GM21381 (cell line): ENCODE measurements around the gene STPG3.

Experiments
- ATAC-seq: cut with Tn5 transposase; IDR thresholded peaks from one replicate; pipeline ENCODE4 v1.9.1; 2021; ENCODE audit warnings: mild to moderate bottlenecking, moderate library complexity; ENCODE audit not compliant: unreplicated experiment

The STPG3 gene

DNA sequence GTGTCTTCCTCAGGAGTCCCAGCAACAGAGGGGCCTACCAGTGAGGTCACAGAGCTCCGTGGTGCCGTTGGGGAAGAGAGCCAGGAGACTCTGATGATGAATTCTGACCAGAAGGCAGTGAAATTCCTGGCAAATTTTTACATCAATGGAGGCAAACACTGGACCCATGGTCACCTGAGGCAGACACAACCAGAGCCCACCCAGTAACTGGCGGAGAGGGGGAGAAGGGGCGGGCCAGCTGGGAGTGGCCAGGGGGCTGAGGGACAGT, at the start of gene STPG3:
Gene STPG3, plus strand, starts transcription at position 93 of the 268 bp plus-strand sequence. Its CDS starts 1 bp downstream, at position 94.
- ATAC-seq = no peak

GRCh38 chr9:137202966-137203365, 48.1 kb upstream of the STPG3 start:
- ATAC-seq = no peak

- ATAC-seq = no peak
Observed at GRCh38 chr9:137204731-137205125, 46.4 kb upstream of the STPG3 start.

DNA sequence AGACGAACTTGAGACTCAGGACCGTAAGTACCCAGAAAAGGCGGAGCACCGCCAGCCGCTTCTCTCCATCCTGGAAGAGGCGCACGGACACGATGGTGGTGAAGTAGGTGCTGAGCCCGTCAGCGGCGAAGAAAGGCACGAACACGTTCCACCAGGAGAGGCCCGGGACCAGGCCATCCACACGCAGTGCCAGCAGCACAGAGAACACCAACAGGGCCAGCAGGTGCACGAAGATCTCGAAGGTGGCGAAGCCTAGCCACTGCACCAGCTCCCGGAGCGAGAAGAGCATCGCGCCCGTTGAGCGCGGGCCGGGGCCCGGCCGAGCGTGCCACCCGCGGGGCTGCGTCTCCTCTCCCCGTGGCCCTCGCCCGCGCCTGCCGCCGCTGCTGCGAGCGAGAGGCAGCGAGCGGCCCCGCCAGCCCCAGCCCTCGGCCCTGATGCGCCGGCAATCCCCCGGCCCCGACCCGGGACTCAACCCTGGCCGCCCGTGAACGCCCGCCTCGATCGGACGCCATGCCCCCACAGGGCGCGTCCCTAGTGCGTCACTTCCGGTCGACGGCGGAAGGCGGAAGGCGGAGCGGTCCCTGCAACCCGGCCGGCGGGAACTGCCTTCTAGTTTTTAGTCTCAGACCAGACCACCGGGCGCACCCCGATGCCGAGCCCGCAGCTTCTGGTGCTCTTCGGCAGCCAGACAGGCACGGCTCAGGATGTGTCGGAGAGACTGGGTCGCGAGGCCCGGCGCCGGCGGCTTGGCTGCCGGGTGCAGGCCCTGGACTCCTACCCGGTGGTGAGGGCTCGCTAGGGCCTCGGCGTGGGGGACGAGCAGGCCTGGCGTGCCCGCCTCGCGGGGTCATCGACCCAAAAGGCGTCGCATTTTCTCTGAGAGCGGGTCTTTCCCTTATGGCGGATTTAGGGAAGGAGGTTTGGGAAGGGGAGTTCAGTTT, 45.7 kb upstream of the STPG3 start, which contains the start of the genes NDOR1 and TMEM203:
Gene NDOR1, plus strand, starts transcription at position 575 of the 944 bp plus-strand sequence. Its CDS starts 78 bp downstream, at position 653.
Gene TMEM203, minus strand, starts transcription at position 523 of the 944 bp plus-strand sequence. Its CDS starts 234 bp downstream, at position 289.
- no peak for ATAC-seq

- ATAC-seq = no peak
Observed at GRCh38 chr9:137206602-137207001, 44.5 kb upstream of the STPG3 start.

DNA sequence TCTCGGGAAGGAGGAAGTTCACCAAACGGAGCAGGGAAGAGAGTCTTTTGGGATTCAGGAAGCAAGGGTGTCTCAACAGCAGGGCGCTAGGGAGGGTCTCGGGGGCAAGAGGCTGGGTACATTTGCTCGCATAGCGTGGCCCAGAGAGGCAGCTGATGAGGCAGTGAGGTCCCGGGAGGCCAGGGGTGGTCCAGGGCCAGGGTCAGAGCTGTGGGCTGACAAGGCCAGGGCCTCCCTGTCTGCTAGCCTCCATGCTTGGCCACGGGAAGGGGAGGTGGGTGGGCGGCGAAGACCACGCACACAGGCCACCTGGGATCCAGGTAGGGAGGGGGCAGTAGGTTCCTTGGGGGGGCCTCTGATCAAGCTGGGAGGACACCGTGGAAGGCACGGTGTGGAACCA, 39.6 kb upstream of the STPG3 start:
- ATAC-seq = no peak

- no peak for ATAC-seq
Observed at GRCh38 chr9:137212520-137212919, 38.6 kb upstream of the STPG3 start.

DNA sequence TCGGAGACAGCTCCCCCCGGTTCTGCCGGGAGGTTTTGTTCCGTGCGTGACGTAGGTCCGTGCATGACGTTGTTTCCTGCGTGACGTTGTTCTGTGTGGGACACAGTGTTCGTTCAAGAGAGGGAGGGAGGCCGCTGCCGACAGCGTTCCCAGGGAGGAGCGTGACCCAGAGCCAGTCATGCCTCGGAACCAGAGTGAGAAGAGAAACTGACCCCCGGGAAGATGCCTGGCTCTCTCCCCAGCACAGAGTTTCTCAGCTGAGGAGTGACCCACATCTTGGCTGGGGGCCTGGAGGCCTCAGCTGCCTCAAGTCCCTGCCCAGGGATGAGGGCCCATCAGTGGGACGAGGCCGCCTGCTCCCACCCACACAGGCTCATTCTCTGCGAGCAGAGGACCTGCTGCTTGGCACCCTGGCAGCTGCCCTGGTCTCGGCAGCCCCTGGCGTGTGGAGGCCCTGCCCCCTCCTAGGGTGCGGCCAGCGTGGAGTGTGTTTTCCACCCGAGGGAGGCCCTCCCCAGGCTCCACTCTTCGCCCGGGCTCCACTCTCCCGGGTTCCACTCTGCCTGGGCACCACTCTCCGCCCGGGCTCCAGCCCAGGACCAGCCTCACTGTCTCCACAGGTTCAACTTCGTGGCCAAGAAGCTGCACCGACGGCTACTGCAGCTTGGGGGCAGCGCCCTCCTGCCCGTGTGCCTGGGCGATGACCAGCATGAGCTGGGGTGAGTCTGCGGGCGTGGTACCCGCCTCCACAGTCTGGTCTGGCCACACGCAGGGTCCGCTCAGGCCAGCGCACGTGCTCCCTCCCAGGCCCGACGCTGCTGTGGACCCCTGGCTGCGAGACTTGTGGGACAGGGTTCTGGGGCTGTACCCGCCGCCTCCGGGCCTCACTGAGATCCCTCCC, 37.7 kb upstream of the STPG3 start:
- no peak for ATAC-seq

DNA sequence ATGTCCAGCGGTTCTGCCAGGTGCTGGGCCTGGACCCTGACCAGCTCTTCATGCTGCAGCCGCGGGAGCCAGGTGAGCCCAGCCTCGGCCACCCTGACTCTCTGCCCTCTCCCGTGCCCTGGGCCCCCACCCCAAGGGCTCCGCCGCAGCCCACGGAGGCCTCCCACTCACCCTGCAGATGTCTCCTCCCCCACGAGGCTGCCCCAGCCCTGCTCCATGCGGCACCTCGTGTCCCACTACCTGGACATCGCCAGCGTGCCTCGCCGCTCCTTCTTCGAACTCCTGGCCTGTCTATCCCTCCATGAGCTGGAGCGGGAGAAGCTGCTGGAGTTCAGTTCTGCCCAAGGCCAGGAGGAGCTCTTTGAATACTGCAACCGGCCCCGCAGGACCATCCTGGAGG, 36.5 kb upstream of the STPG3 start:
- no peak for ATAC-seq

GRCh38 chr9:137215196-137215986, 35.7 kb upstream of the STPG3 start:
- ATAC-seq = no peak

DNA sequence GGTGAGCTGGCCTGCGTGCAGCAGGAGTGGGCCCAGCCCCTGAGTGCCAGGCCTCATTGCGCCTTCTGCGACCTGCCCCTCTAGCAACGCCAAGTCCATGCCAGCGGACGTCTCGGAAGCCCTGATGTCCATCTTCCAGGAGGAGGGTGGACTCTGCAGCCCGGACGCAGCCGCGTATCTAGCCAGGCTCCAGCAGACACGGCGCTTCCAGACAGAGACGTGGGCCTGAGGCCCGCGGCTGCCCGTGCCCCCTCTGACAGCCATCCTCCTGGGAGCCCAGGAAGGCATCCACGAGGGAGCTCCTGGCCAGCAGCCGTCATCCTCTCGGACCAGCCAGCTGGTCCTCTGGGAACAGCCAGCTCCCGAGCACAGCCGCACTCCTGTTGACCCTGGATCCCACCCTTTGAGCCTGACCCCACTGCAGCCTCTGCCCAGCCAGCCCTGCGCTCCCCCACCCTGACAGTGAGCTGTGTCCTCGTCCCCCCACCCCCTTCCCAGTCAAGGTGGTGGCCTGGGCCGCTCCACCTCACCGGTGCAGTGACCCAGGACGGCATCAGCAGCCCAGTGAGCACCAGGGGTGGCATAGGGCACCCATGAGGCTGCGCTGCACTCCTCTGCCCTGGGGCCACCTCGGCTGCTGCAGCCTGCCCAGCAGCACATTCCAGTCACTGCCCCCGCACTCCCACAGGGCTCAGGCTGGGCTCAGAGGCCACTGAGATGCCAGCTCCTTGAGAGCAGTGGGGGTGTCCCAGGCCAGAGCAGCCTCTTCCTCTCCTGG, 34.7 kb upstream of the STPG3 start:
- no peak for ATAC-seq

- no peak for ATAC-seq
Observed at GRCh38 chr9:137217276-137218211, 33.5 kb upstream of the STPG3 start.

DNA sequence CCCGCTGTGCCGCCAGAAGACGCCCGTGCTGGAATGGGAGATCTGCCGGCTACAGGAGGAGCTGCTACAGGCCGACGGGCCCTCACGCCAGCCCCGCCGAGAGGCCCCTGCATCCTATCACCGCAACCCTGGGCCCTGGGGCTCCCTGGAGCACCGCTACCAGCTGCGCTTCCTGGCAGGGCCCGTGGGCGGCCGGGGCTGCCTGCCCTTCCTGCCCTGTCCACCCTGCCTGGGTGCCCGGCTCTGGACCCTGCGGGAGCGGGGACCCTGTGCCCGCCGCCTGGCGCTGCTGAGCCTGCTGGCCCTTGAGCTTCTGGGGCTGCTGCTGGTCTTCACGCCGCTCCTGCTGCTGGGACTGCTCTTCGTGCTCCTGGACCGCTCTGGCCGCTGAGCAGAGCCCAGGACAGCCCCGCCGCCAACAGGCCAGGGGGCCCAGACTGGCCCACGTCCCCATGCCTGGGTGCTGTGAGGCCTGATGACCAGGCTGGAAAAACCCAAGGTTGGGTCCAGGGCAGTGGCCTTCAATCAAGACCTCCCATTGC, 32.8 kb upstream of the STPG3 start:
- no peak for ATAC-seq

DNA sequence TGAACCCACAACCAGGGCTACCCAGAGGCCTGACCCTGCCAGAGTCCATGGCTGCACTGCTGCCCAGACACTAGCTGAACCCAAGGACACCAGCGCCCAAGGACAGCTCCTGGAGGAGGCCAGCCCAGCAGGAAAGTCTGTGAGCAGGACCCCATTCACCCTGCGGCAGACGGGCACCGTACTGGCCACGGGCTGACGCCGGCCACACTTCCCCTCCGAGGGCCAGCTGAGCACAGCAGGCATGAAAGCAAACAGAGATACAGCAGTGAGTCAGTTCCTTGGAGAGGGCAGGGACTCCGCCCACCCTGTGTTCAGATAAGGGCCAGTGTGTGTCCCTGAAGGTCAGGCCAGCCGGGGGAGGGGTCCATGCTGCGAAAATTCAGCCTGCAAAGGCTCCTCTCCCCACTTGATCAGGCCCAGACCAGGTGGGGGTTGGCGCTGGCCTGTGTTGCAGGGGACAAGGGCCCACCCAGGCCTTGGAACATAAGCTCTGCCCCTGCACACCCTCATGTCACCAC, 32.3 kb upstream of the STPG3 start:
- no peak for ATAC-seq

DNA sequence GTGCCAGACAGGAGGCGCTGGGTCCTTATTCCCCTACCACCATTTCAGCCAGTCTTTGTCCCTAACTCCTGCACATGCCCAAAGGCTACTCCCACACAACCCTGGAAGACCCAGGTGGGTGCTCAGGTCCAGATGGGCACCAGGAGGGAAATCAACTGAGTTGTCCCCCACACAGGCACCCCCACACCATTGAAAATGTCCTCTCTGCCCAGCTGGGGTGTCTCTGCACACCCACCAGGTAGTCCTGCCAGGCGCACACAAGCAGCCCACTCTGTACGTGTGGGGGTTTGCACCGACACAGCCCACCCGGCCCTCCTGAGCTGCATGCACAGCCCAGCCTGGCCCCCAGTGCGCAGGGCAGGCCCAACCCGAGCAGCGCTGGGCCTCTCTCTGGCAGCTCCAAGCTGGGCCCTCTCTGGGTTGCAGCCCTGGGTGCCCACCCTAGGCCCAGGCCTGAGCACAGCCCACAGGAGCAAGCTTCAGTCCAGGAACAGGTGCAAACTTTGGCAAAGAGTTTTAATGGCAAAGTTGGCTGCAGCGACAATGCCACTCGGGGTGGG, 31.2 kb upstream of the STPG3 start:
- no peak for ATAC-seq

DNA sequence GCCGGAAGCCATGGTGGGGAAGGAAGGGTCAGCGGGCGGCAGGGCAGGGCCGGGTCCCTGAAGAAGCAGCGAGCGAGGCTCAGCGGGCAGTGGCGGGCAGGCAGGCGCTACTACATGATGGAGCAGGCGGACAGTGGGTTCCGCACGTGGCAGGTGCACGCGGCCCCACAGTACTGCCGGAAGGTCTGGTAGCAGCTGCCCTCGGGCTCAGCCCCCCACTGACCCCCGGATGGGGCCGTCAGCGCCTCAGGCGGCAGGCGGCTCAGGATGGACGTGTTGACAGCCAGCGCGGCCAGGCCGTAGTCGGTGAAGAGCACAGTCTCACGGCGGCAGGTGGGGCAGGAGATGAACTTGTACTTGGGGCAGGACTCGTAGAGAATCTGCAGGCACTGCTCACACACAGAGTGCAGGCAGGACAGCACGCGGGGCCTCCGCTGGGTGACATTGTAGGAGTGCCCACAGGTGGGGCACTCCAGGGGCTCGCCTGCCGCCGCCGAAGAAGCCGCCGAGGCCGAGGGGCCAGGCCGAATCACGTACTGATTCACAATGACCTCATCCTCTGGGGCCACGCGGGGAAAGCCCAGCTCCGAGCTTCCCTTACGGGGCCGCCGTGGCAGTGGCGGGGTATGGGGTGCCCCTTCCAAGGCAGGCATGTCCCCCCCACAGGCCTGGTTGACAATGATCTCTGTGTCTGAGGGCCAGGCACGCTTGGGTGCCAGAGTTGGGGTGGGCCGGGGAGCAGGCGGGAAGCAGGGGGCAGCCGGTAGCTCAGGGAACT, 30.6 kb upstream of the STPG3 start:
- no peak for ATAC-seq

- ATAC-seq = no peak
Observed at GRCh38 chr9:137221095-137221505, 30.0 kb upstream of the STPG3 start.
